Keratinocyte (primary cell): ENCODE measurements around the gene NLRP14. TPM values are rescaled to one million over a fixed set of nuclear protein-coding genes. Genes with fewer than 3 reads are reported as not detected.

Source experiments
- DNase-seq: peaks from one replicate; pipeline ENCODE4 v3.0.0-alpha.2; 2011; ENCODE audit warnings: low read depth, missing footprints, low spot score
- FAIRE-seq: peaks from 2 replicates; lab custom pipeline; 2011; peaks lifted over from hg19 to GRCh38; lab: Jason Lieb, UNC
- H2AFZ ChIP-seq: 2 replicates; pipeline ENCODE4 v1.6.0; 2012; ENCODE audit warnings: low read length, control low read depth, inconsistent platforms; ENCODE audit not compliant: control insufficient read depth
- H3K27ac ChIP-seq: 2 replicates; pipeline ENCODE4 v1.5.1; 2011; ENCODE audit warnings: low read length; ENCODE audit not compliant: control insufficient read depth, insufficient read depth
- H3K27me3 ChIP-seq: 3 replicates; pipeline ENCODE4 v1.6.0; 2011; ENCODE audit warnings: low read length; ENCODE audit not compliant: control insufficient read depth, insufficient read depth; ENCODE audit errors: extremely low read depth
- H3K36me3 ChIP-seq, 2 experiments: 2 replicates in 1 of 2; 3 replicates in 1 of 2; pipeline ENCODE4 v1.5.1; 2011; ENCODE audit warnings: low read length in 2 of 2, mild to moderate bottlenecking in 1 of 2; ENCODE audit not compliant: control insufficient read depth in 2 of 2, insufficient read depth in 2 of 2; ENCODE audit errors: extremely low read depth in 1 of 2
- H3K4me1 ChIP-seq: 3 replicates; pipeline ENCODE4 v1.5.1; 2011; ENCODE audit warnings: low read length; ENCODE audit not compliant: control insufficient read depth, insufficient read depth; ENCODE audit errors: extremely low read depth
- H3K4me2 ChIP-seq: 3 replicates; pipeline ENCODE4 v1.6.0; 2011; ENCODE audit warnings: low read depth, low read length; ENCODE audit not compliant: control insufficient read depth, insufficient read depth; ENCODE audit errors: extremely low read depth
- H3K4me3 ChIP-seq, 3 experiments: fragments of 200-600 bp in 1 of 3; sonication (generic) in 1 of 3; 2 replicates in 2 of 3; 3 replicates in 1 of 3; pipeline ENCODE4 v1.5.1; 2011 to 2016; ENCODE audit warnings: low read length in 3 of 3, mild to moderate bottlenecking in 3 of 3, control low read depth in 2 of 3, inconsistent platforms in 1 of 3, low read depth in 1 of 3, mixed read lengths in 1 of 3, mixed run types in 1 of 3, moderate library complexity in 1 of 3; ENCODE audit not compliant: control insufficient read depth in 2 of 3, insufficient read depth in 2 of 3; ENCODE audit errors: extremely low read depth in 1 of 3
- H3K79me2 ChIP-seq: 2 replicates; pipeline ENCODE4 v1.6.0; 2012; ENCODE audit warnings: low read length; ENCODE audit not compliant: control insufficient read depth, insufficient read depth
- H3K9ac ChIP-seq: 3 replicates; pipeline ENCODE4 v1.6.0; 2011; ENCODE audit warnings: low read length; ENCODE audit not compliant: control insufficient read depth, insufficient read depth; ENCODE audit errors: extremely low read depth
- H3K9me1 ChIP-seq: 3 replicates; pipeline ENCODE4 v1.6.0; 2011; ENCODE audit warnings: low read length; ENCODE audit not compliant: control insufficient read depth, insufficient read depth; ENCODE audit errors: extremely low read depth
- H3K9me3 ChIP-seq: 2 replicates; pipeline ENCODE4 v1.5.1; 2012; ENCODE audit warnings: low read depth, low read length; ENCODE audit not compliant: control insufficient read depth
- H4K20me1 ChIP-seq: 3 replicates; pipeline ENCODE4 v1.6.0; 2011; ENCODE audit warnings: low read length; ENCODE audit not compliant: control insufficient read depth, insufficient read depth; ENCODE audit errors: extremely low read depth
- CTCF ChIP-seq, 3 experiments: IDR thresholded peaks in 1 of 3; conservative IDR thresholded peaks in 1 of 3; optimal IDR thresholded peaks in 1 of 3; 2 replicates in 2 of 3; 3 replicates in 1 of 3; pipeline versions ENCODE3 to v1.5.1; 2011; ENCODE audit warnings: low read length in 3 of 3, mild to moderate bottlenecking in 3 of 3, moderate library complexity in 2 of 3, control low read depth in 1 of 3, inconsistent platforms in 1 of 3; ENCODE audit not compliant: insufficient read depth in 2 of 3; ENCODE audit errors: extremely low read depth in 1 of 3
- EZH2 ChIP-seq: IDR thresholded peaks from one replicate; pipeline ENCODE4 v1.6.1; 2012; ENCODE audit warnings: inconsistent platforms, mild to moderate bottlenecking, low read length, moderate library complexity
- dilution Hi-C: fragments of 300-500 bp; cut with MboI; formaldehyde crosslinking; loops from one replicate; pipeline ENCODE4 v1.7.0; 2020; ENCODE audit warnings: low sequenced_read_pairs; ENCODE audit not compliant: extremely low pct_ligation_motif_present
- polyA plus RNA-seq, 5 experiments: library from polyadenylated mRNA; depleted of rRNA in 3 of 5; stranded (reverse) in 3 of 5; stranded (forward) in 1 of 5; unstranded in 1 of 5; fragments of >200 nt; gene quantifications; 1 replicate in 1 of 5; 2 replicates in 3 of 5; 3 replicates in 1 of 5; pipeline versions ENCODE4 v1.2.1 to v1.2.3, GENCODE V29; 2011 to 2012; ENCODE audit warnings: missing spikeins in 2 of 5, low read depth in 1 of 5, low replicate concordance in 1 of 5

The NLRP14 gene
- polyA plus RNA-seq, 1 donor (not counting 4 experiments of a cell fraction or from before 2014, with no cell fraction given), result 0.03 TPM

GRCh38 chr11:7098235-7098832, 78.1 kb downstream of the NLRP14 start:
- no peak overlapping the region for H2AFZ ChIP-seq
- dilution Hi-C loops, result no loop called here
- FAIRE-seq, result peak; percentile 85

GRCh38 chr11:7115780-7116179, 95.5 kb downstream of the NLRP14 start:
- no peak overlapping the region for H2AFZ ChIP-seq
- no peak overlapping the region for H3K4me3 ChIP-seq
- peaks cover 4% of the 10 kb centered on the region for H3K4me1 ChIP-seq
- H3K9me3 ChIP-seq, result no peaks in the 10 kb centered on the region
- dilution Hi-C loops, result no loop called here
- H3K27ac ChIP-seq, result no peak overlapping the region
- no peaks in the 10 kb centered on the region for H3K79me2 ChIP-seq
- FAIRE-seq (no peak), DNase-seq (no peak)
- H3K27me3 ChIP-seq, result no peaks in the 10 kb centered on the region
- no peak for TF ChIP-seq EZH2
- TF ChIP-seq CTCF (optimal IDR thresholded peaks at IDR 0.05 in 1 of 3, IDR thresholded peaks at IDR 0.05 in 1 of 3, conservative IDR thresholded peaks at IDR 0.05 in 1 of 3; ENCODE audit: extremely low read depth in 1 of 3, insufficient read depth in 2 of 3, low read length in 3 of 3), result no peak
- H3K36me3 ChIP-seq, result no peaks in the 10 kb centered on the region
- H3K9ac ChIP-seq, result no peak overlapping the region
- H3K9me1 ChIP-seq, result no peaks in the 10 kb centered on the region
- H4K20me1 ChIP-seq, result no peaks in the 10 kb centered on the region
- H3K4me2 ChIP-seq, result no peak overlapping the region

More at GRCh38 chr11:7098235-7098832, 78.1 kb downstream of the NLRP14 start:
- peak; percentile 7 for DNase-seq
- H3K9me1 ChIP-seq, result no peaks in the 10 kb centered on the region
- no peaks in the 10 kb centered on the region for H3K4me1 ChIP-seq
- H4K20me1 ChIP-seq, result no peaks in the 10 kb centered on the region
- H3K27me3 ChIP-seq, result no peaks in the 10 kb centered on the region
- H3K79me2 ChIP-seq, result no peaks in the 10 kb centered on the region
- H3K36me3 ChIP-seq, result no peaks in the 10 kb centered on the region
- no peaks in the 10 kb centered on the region for H3K9me3 ChIP-seq
- H3K27ac ChIP-seq, result no peak overlapping the region
- H3K4me2 ChIP-seq, result no peak overlapping the region
- TF ChIP-seq CTCF (optimal IDR thresholded peaks at IDR 0.05 in 1 of 3, IDR thresholded peaks at IDR 0.05 in 1 of 3, conservative IDR thresholded peaks at IDR 0.05 in 1 of 3; ENCODE audit: extremely low read depth in 1 of 3, insufficient read depth in 2 of 3, low read length in 3 of 3) (peak in 2 of 3 experiments; percentile 64 to 71), EZH2 (no peak)
- no peak overlapping the region for H3K9ac ChIP-seq
- H3K4me3 ChIP-seq, result no peak overlapping the region
